ENCODE results near the gene ABHD17A. TPM values are rescaled to one million over a fixed set of nuclear protein-coding genes. Genes with fewer than 3 reads are reported as not detected.

ABHD17A gene
- total and polyA plus RNA-seq, 8 donors, result 25.7 to 177 (median 74.2) TPM

- no peak overlapping the region for H3K27ac ChIP-seq
- WGBS, 5 donors, result 90 to 95% (median 91%) methylated on average over 15 of the region's 15 CpGs
- H3K4me1 ChIP-seq, result peaks cover 9 to 59% (median 40%) of the 10 kb centered on the region in 4 donors
- no peaks in the 10 kb centered on the region for H3K27me3 ChIP-seq
- peaks cover 23 to 68% (median 58%) of the 10 kb centered on the region in 4 donors for H3K36me3 ChIP-seq
- no peak for TF ChIP-seq POLR2A (IDR thresholded peaks at IDR 0.05)
- TF ChIP-seq POLR2AphosphoS5 (IDR thresholded peaks at IDR 0.05), result no peak
- no peak for TF ChIP-seq CTCF (IDR thresholded peaks at IDR 0.05)
- no peak for TF ChIP-seq EP300 (IDR thresholded peaks at IDR 0.05)
- no peak for DNase-seq
- H3K9me3 ChIP-seq, result no peaks in the 10 kb centered on the region
- H3K4me3 ChIP-seq, result no peak overlapping the region
- intact Hi-C loops (cut with DNase I; ENCODE audit: low total_unique reads), result no loop called here
These were observed 54.7 kb downstream of the ABHD17A start for GRCh38 chr19:1830568-1830967.

- H3K27me3 ChIP-seq, result no peaks in the 10 kb centered on the region
- peaks cover 9 to 53% (median 35%) of the 10 kb centered on the region in 4 donors for H3K4me1 ChIP-seq
- no peaks in the 10 kb centered on the region for H3K9me3 ChIP-seq
- H3K27ac ChIP-seq, result peak overlapping the region in 1 of 5 donors; percentile 5
- no peak for TF ChIP-seq CTCF (IDR thresholded peaks at IDR 0.05)
- no peak for TF ChIP-seq POLR2A (IDR thresholded peaks at IDR 0.05)
- TF ChIP-seq POLR2AphosphoS5 (IDR thresholded peaks at IDR 0.05), result no peak
- no peak for TF ChIP-seq EP300 (IDR thresholded peaks at IDR 0.05)
- 46 to 75% (median 51%) methylated on average over 11 of the region's 11 CpGs for WGBS, 5 donors
- intact Hi-C loops (cut with DNase I; ENCODE audit: low total_unique reads), result loop anchor here (10.0 kb wide), 1 partner anchor 275 kb away; no protein-coding TSS in a partner anchor
- DNase-seq, result no peak
- H3K4me3 ChIP-seq, result no peak overlapping the region
- H3K36me3 ChIP-seq, result peaks cover 23 to 72% (median 64%) of the 10 kb centered on the region in 4 donors
These were observed 55.3 kb downstream of the ABHD17A start for GRCh38 chr19:1829958-1830357.

GRCh38 chr19:1828279-1829238, 56.7 kb downstream of the ABHD17A start:
- H3K27ac ChIP-seq, result no peak overlapping the region
- DNase-seq, result no peak
- no peaks in the 10 kb centered on the region for H3K9me3 ChIP-seq
- peaks cover 30 to 80% (median 70%) of the 10 kb centered on the region in 4 donors for H3K36me3 ChIP-seq
- no peak overlapping the region for H3K4me3 ChIP-seq
- WGBS, 5 donors, result 87 to 96% (median 90%) methylated on average over 14 to 57 of the region's 57 CpGs
- H3K27me3 ChIP-seq, result no peaks in the 10 kb centered on the region
- TF ChIP-seq POLR2A (IDR thresholded peaks at IDR 0.05), result no peak
- TF ChIP-seq POLR2AphosphoS5 (IDR thresholded peaks at IDR 0.05), result no peak
- TF ChIP-seq CTCF (IDR thresholded peaks at IDR 0.05), result no peak
- no peak for TF ChIP-seq EP300 (IDR thresholded peaks at IDR 0.05)
- intact Hi-C loops (cut with DNase I; ENCODE audit: low total_unique reads), result loop anchor here (10.0 kb wide), 1 partner anchor 274 kb away; no protein-coding TSS in a partner anchor
- peaks cover 9 to 42% (median 27%) of the 10 kb centered on the region in 4 donors for H3K4me1 ChIP-seq

GRCh38 chr19:1827566-1828278, 57.6 kb downstream of the ABHD17A start:
- intact Hi-C loops (cut with DNase I; ENCODE audit: low total_unique reads), result loop anchor here (10.0 kb wide), 1 partner anchor 273 kb away; no protein-coding TSS in a partner anchor
- TF ChIP-seq EP300 (IDR thresholded peaks at IDR 0.05), result no peak
- TF ChIP-seq POLR2A (IDR thresholded peaks at IDR 0.05), result no peak
- TF ChIP-seq POLR2AphosphoS5 (IDR thresholded peaks at IDR 0.05), result no peak
- H3K36me3 ChIP-seq, result peaks cover 33 to 88% (median 78%) of the 10 kb centered on the region in 4 donors
- no peaks in the 10 kb centered on the region for H3K27me3 ChIP-seq
- H3K27ac ChIP-seq, result no peak overlapping the region
- DNase-seq, result no peak
- whole genome bisulfite sequencing, 5 donors, result 90 to 97% (median 94%) methylated on average over 20 to 41 of the region's 41 CpGs
- H3K4me3 ChIP-seq, result no peak overlapping the region
- peaks cover 9 to 36% (median 23%) of the 10 kb centered on the region in 4 donors for H3K4me1 ChIP-seq
- H3K9me3 ChIP-seq, result no peaks in the 10 kb centered on the region

Other genes starting within 250 kb of the ABHD17A start
- 10 to 100 TPM; 12.8 to 90.2 (median 34.8) TPM for gene TCF3, start 232.9 kb downstream of the ABHD17A start, total RNA-seq
- gene TCF3, start 232.9 kb downstream of the ABHD17A start, polyA plus RNA-seq, result 10 to 100 TPM; 30.2 to 34.6 (median 33.7) TPM
- under 1 TPM in 2 of 5 donors, not detected in 3; 0.29 to 0.37 TPM for gene ONECUT3, start 132.0 kb downstream of the ABHD17A start, total RNA-seq
- under 1 TPM in 1 of 3 donors, not detected in 2; 0.13 TPM for gene ONECUT3, start 132.0 kb downstream of the ABHD17A start, polyA plus RNA-seq
- gene ATP8B3, start 73.2 kb downstream of the ABHD17A start, total RNA-seq, result 1 to 10 TPM in 1 of 5 donors, not detected in 4; 1.3 TPM
- 1 to 10 TPM in 1 of 3 donors, under 1 TPM in 2; 0.15 to 1.4 (median 0.31) TPM for gene ATP8B3, start 73.2 kb downstream of the ABHD17A start, polyA plus RNA-seq
- 100 to 1,000 TPM in 1 of 5 donors, 10 to 100 TPM in 4; 10.1 to 164 (median 25.7) TPM for gene REXO1, start 37.0 kb downstream of the ABHD17A start, total RNA-seq
- 10 to 100 TPM; 10.1 to 15.5 (median 15.2) TPM for gene REXO1, start 37.0 kb downstream of the ABHD17A start, polyA plus RNA-seq
- gene KLF16, start 21.9 kb downstream of the ABHD17A start, total RNA-seq, result 10 to 100 TPM in 2 of 5 donors, 1 to 10 TPM in 2, not detected in 1; 3.5 to 31.9 (median 15.8) TPM
- 1 to 10 TPM; 5.0 to 7.6 (median 6.6) TPM for gene KLF16, start 21.9 kb downstream of the ABHD17A start, polyA plus RNA-seq
- gene ADAT3, start 19.9 kb upstream of the ABHD17A start, total RNA-seq, result 10 to 100 TPM in 3 of 5 donors, 1 to 10 TPM in 2; 4.2 to 75.9 (median 18.3) TPM
- 1 to 10 TPM; 5.5 to 6.7 (median 6.0) TPM for gene ADAT3, start 19.9 kb upstream of the ABHD17A start, polyA plus RNA-seq
- gene SCAMP4, start 19.9 kb upstream of the ABHD17A start, total RNA-seq, result 10 to 100 TPM; 10.7 to 77.6 (median 17.9) TPM
- gene SCAMP4, start 19.9 kb upstream of the ABHD17A start, polyA plus RNA-seq, result 10 to 100 TPM in 2 of 3 donors, 1 to 10 TPM in 1; 7.8 to 23.9 (median 19.4) TPM
- 100 to 1,000 TPM in 3 of 5 donors, 10 to 100 TPM in 2; 35.8 to 210 (median 106) TPM for gene CSNK1G2, start 55.7 kb upstream of the ABHD17A start, total RNA-seq
- 10 to 100 TPM; 30.2 to 44.9 (median 37.3) TPM for gene CSNK1G2, start 55.7 kb upstream of the ABHD17A start, polyA plus RNA-seq
- gene BTBD2, start 130.2 kb upstream of the ABHD17A start, total RNA-seq, result 10 to 100 TPM; 17.9 to 39.6 (median 33.3) TPM
- gene BTBD2, start 130.2 kb upstream of the ABHD17A start, polyA plus RNA-seq, result 10 to 100 TPM; 39.9 to 50.2 (median 40.9) TPM
- 100 to 1,000 TPM in 2 of 5 donors, 10 to 100 TPM in 3; 38.7 to 192 (median 83.9) TPM for gene MKNK2, start 165.7 kb upstream of the ABHD17A start, total RNA-seq
- 100 to 1,000 TPM; 102 to 164 (median 130) TPM for gene MKNK2, start 165.7 kb upstream of the ABHD17A start, polyA plus RNA-seq
- gene MOB3A, start 210.8 kb upstream of the ABHD17A start, total RNA-seq, result 100 to 1,000 TPM in 2 of 5 donors, 10 to 100 TPM in 2, 1 to 10 TPM in 1; 9.9 to 181 (median 41.4) TPM
- 10 to 100 TPM; 12.6 to 17.4 (median 14.1) TPM for gene MOB3A, start 210.8 kb upstream of the ABHD17A start, polyA plus RNA-seq
- 1 to 10 TPM in 2 of 5 donors, not detected in 3; 3.5 to 7.5 TPM for gene IZUMO4, start 211.4 kb upstream of the ABHD17A start, total RNA-seq
- 10 to 100 TPM in 1 of 3 donors, 1 to 10 TPM in 2; 8.1 to 22.3 (median 9.6) TPM for gene IZUMO4, start 211.4 kb upstream of the ABHD17A start, polyA plus RNA-seq